K562 (cell line): ENCODE data around the gene DNASE1L1. TPM values are rescaled to one million over a fixed set of nuclear protein-coding genes. Genes with fewer than 3 reads are reported as not detected.

Experiments used
- ATF3 ChIP-seq, 2 experiments: fragments of 450-650 bp in 1 of 2; sonication (generic) in 1 of 2; formaldehyde crosslinking in 1 of 2; IDR thresholded peaks in 1 of 2; conservative IDR thresholded peaks in 1 of 2; 2 replicates each; pipeline versions ENCODE4 v1.6.1 to v1.8.1; 2016 to 2023; ENCODE audit warnings: mild to moderate bottlenecking in 2 of 2, moderate library complexity in 2 of 2, inconsistent platforms in 1 of 2, missing genetic modification reagents in 1 of 2
- ATF7 ChIP-seq: fragments of 450-650 bp; IDR thresholded peaks from 2 replicates; pipeline ENCODE4 v1.7.1; 2014; ENCODE audit warnings: mild to moderate bottlenecking, moderate library complexity
- BACH1 ChIP-seq: fragments of 200-800 bp; sonication (Bioruptor generic); IDR thresholded peaks from 2 replicates; pipeline ENCODE4 v1.6.1; 2016; ENCODE audit warnings: missing genetic modification characterization, missing compliant biosample characterization
- FOSL1 ChIP-seq: fragments of 200-800 bp; sonication (Bioruptor generic); conservative IDR thresholded peaks from 2 replicates; pipeline ENCODE4 v1.6.1; 2016; ENCODE audit warnings: missing genetic modification characterization, missing compliant biosample characterization
- HDAC1 ChIP-seq, 2 experiments: fragments of 450-650 bp; IDR thresholded peaks; 2 replicates each; pipeline ENCODE4 v1.6.1; 2016 to 2017; ENCODE audit warnings: inconsistent platforms in 1 of 2, mild to moderate bottlenecking in 1 of 2, moderate library complexity in 1 of 2
- HMGN3 ChIP-seq: IDR thresholded peaks from 2 replicates; pipeline ENCODE4 v1.6.1; 2011; ENCODE audit warnings: borderline replicate concordance, low read depth, mild to moderate bottlenecking, mixed read lengths, low read length; ENCODE audit not compliant: insufficient read length; ENCODE audit errors: extremely low read depth
- JUND ChIP-seq, 2 experiments: IDR thresholded peaks; 2 replicates in 1 of 2; 3 replicates in 1 of 2; pipeline ENCODE4 v1.6.1; 2011; ENCODE audit warnings: borderline replicate concordance in 2 of 2, low read depth in 2 of 2, low read length in 2 of 2, improper control_type of control experiment in 1 of 2, missing biosample characterization in 1 of 2, missing genetic modification characterization in 1 of 2, missing genetic modification reagents in 1 of 2
- KLF6 ChIP-seq: fragments of 250-450 bp; sonication (Bioruptor Pico); IDR thresholded peaks from 2 replicates; pipeline ENCODE4 v1.4.0; 2020; ENCODE audit warnings: mild to moderate bottlenecking, moderate library complexity, borderline replicate concordance
- MAFG ChIP-seq: fragments of 450-650 bp; conservative IDR thresholded peaks from 2 replicates; pipeline ENCODE4 v1.6.1; 2016; ENCODE audit warnings: missing genetic modification characterization, missing compliant biosample characterization
- MAZ ChIP-seq, 2 experiments: fragments of 450-650 bp in 1 of 2; sonication (generic) in 1 of 2; formaldehyde crosslinking; IDR thresholded peaks in 1 of 2; conservative IDR thresholded peaks in 1 of 2; 2 replicates each; pipeline versions ENCODE4 v1.4.0 to v1.5.0; 2020; ENCODE audit warnings: mild to moderate bottlenecking in 1 of 2, missing genetic modification reagents in 1 of 2
- PRMT5 ChIP-seq: sonication (generic); formaldehyde crosslinking; IDR thresholded peaks from 2 replicates; pipeline ENCODE4 v1.5.0; 2020; ENCODE audit warnings: missing genetic modification reagents
- RCOR1 ChIP-seq, 2 experiments: IDR thresholded peaks; 2 replicates each; pipeline ENCODE4 v1.6.1; 2012; ENCODE audit warnings: low read depth in 2 of 2, low read length in 2 of 2, borderline replicate concordance in 1 of 2, improper control_type of control experiment in 1 of 2
- REST ChIP-seq, 2 experiments: fragments of 450-650 bp; formaldehyde crosslinking in 1 of 2; IDR thresholded peaks; 2 replicates each; pipeline versions ENCODE4 v1.4.0 to v1.6.1; 2014 to 2020; ENCODE audit warnings: mild to moderate bottlenecking in 2 of 2, borderline replicate concordance in 1 of 2, low read depth in 1 of 2
- TAF1 ChIP-seq: IDR thresholded peaks from 2 replicates; pipeline ENCODE4 v1.6.1; 2011; ENCODE audit warnings: mild to moderate bottlenecking, low read length, moderate library complexity; ENCODE audit not compliant: insufficient read depth, control insufficient read depth, severe bottlenecking; ENCODE audit errors: extremely low read depth
- WHSC1 ChIP-seq: IDR thresholded peaks from one replicate; pipeline ENCODE4 v1.6.1; 2012; ENCODE audit warnings: low read length, control low read depth, inconsistent platforms
- ZBED1 ChIP-seq: IDR thresholded peaks from 2 replicates; pipeline ENCODE4 v1.6.1; 2014
- polyA plus RNA-seq, 8 experiments: library from polyadenylated mRNA; depleted of rRNA in 4 of 8; stranded (reverse) in 5 of 8; unstranded in 3 of 8; fragments of >200 nt; fragmentation: Nextera tagmentation in 2 of 8; fragmentation: Illumina TruSeq in 1 of 8; extraction: Ambion mirVana in 2 of 8; extraction: Trizol in 1 of 8; gene quantifications; 2 replicates each; pipeline versions ENCODE4 v1.2.1 to v1.2.3, GENCODE V29; 2011 to 2014; ENCODE audit warnings: inconsistent platforms in 1 of 8, missing spikeins in 1 of 8
- total RNA-seq, 7 experiments: library from RNA; depleted of rRNA in 6 of 7; stranded (reverse); fragments of >200 nt in 6 of 7; fragmentation: Illumina TruSeq in 2 of 7; extraction: Trizol in 2 of 7; gene quantifications; 2 replicates each; pipeline versions ENCODE4 v1.2.1 to v1.2.3, GENCODE V29; 2011 to 2021; ENCODE audit warnings: low replicate concordance in 1 of 7

DNASE1L1 gene
- total and polyA plus RNA-seq, 9 of the 15 experiments (the other 6 are each of a cell fraction or from before 2014, with no cell fraction given) = 0.73 to 12.6 (median 7.9) TPM

GRCh38 chrX:154369449-154370299, 39.4 kb downstream of the DNASE1L1 start (continued):
- TF ChIP-seq REST (IDR thresholded peaks at IDR 0.05; ENCODE audit: borderline replicate concordance) (peak; percentile 47), REST (CRISPR knock-in tag; IDR thresholded peaks at IDR 0.05; ENCODE audit: low read depth) (no peak), PRMT5 (CRISPR knock-in tag) (no peak), HMGN3 (peak; percentile 4), ATF3 (IDR thresholded peaks at IDR 0.05) (peak; percentile 74), ATF3 (CRISPR knock-in tag; conservative IDR thresholded peaks at IDR 0.05) (no peak), JUND (IDR thresholded peaks at IDR 0.05; ENCODE audit: borderline replicate concordance, low read depth, low read length) (peak; percentile 88), JUND (tag; IDR thresholded peaks at IDR 0.05; ENCODE audit: borderline replicate concordance, low read depth, low read length) (peak; percentile 38; the same call in 1 of the 3 replicates), BACH1 (tag) (0 out of 2 replicates have a peak, but pooled peaks have one; percentile 44), MAFG (tag) (peak; percentile 43; the same call in 1 of the 2 replicates), WHSC1 (no peak), TAF1 (peak; percentile 30), MAZ (CRISPR knock-in tag; conservative IDR thresholded peaks at IDR 0.05 in 1 of 2, IDR thresholded peaks at IDR 0.05 in 1 of 2) (peak; percentile 21 to 41; a peak in 3 of 4 replicates), ATF7 (peak; percentile 33; the same call in 1 of the 2 replicates), RCOR1 (IDR thresholded peaks at IDR 0.05; ENCODE audit: borderline replicate concordance in 1 of 2, low read depth in 2 of 2, low read length in 2 of 2) (peak in 1 of 2 experiments; percentile 50; a peak in 2 of 4 replicates), KLF6 (CRISPR knock-in tag) (peak; percentile 85; the same call in 1 of the 2 replicates), HDAC1 (IDR thresholded peaks at IDR 0.05) (peak in 1 of 2 experiments; percentile 43; a peak in 1 of 4 replicates), FOSL1 (peak; percentile 48), ZBED1 (peak; percentile 22; the same call in 1 of the 2 replicates)
